CD4-positive, alpha-beta T cell treated with Interleukin-4 for 4 hours (primary cell): ENCODE data around the gene CCNK.

Experiments used
- DNase-seq: peaks from one replicate; pipeline ENCODE4 v3.0.0-alpha.2; 2020

The CCNK gene

GRCh38 chr14:99538733-99539132, 57.5 kb downstream of the CCNK start:
- DNase-seq, result no peak

DNA sequence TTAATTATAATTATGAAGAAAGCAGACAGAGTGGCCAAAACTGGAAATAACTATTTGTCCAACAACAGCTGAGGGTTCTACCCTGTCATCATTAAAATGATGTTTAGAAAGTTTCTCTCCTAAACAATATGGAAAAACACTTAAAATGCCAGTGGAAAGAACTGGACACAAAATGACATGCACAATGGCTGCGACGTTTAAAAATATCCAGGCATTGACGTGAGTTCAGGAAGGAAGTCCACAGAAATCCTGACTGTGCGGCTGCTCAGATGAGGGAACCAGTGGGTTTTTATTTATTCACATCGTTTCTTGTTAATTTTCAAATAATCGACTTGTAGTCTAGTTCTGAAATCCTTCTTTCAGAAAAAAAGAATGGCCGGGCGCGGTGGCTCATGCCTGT, 58.3 kb downstream of the CCNK start:
- DNase-seq, result no peak

- no peak for DNase-seq
Observed at GRCh38 chr14:99540196-99541032, 59.2 kb downstream of the CCNK start.

GRCh38 chr14:99541211-99541610, 60.0 kb downstream of the CCNK start:
- DNase-seq, result no peak

- DNase-seq, result no peak
Observed at GRCh38 chr14:99541677-99542470, 60.7 kb downstream of the CCNK start.

DNA sequence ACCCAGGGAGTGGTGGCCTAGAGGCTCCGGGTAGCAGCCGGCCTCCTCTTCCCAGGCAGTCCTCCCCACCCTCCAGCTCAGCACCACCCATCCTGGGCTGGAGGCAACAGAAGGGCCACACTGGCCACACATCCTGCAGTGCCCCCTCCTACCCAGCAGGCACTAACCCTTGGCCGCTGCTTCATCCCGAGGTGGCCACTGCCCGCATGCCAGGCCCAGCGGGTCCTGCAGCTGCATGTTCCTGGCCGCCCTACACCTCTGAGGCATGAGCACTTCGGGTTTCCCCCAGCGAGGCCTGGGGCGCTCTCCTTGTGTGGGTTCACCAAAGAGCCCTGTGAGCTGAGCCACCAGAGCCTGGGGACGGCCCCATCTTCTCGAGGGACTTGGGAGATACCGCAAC, 61.4 kb downstream of the CCNK start:
- no peak for DNase-seq

DNA sequence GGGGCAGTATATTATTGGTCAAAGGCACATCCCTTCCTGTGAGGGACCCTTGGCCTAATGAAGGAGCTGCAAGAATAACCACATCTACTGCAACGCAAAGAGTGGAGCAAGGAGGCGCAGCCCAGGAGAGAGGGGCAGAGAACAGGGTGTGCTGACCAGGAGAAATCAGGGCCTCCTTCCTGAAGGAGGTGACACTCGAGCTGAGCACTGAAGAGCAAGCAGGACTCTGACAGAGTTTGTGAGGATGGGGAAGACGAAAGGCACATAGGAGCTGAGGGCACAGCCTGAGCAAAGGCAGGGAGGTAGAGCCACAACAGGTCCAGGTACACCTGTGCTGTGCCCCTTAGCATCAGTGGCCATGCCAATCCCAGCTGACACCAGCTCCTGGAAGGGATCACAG, 62.2 kb downstream of the CCNK start:
- no peak for DNase-seq

DNA sequence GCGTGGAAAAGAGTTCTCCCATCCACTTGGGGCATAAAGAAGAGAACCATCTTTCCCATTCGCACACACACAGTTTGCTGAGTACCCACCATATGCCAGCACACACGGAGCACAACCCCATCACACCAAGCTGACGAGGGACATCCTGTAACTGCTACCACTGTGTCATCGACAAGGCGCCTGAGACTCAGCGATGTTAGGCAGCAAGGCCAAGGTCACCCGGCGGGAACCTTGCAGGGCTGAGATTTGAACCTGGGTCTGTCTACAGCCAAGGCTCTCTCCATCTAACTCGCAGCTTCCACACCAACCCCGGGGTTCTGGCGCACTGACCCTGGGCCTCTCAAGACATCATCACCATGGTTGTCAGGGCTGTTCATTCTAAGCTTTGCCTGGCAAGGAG, 62.8 kb downstream of the CCNK start:
- DNase-seq, result no peak

DNA sequence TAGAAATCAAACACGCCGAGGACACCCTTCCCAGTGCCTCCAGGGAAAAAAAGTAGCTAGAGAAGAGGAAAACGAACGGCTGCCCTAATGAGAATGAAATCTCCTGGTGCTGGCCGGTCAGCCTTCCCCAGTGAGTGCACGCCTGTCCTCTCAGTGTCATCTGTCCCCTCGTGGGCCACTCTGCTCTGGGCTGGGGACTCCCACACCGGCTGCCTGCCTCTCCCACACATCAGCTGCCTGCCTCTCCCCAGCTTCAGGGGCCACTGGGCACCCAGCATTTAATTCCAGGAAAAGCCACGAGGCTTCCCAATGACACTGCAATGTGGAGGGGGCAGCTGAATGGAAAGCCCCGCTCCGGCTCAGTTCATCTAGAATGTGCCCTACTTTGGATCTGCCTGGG, 63.8 kb downstream of the CCNK start:
- DNase-seq, result no peak

DNA sequence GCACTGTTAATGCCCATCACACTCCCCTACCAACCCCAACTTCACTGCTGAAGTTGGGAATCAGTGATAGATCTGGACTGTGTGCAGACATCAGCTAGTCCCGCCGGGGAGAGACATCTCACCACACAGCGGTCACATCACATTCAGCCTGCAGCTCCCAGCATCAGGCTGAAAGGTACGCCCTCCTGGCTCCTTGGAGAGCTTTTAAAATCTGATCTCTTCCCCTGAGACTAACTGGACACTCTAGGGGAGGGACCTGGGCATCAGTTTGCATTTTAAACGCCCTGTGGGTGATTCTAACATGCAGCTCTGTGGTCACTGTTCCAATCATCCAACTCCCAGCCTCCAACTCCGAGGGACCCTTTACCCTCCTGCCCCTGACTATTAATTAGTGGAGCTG, 64.4 kb downstream of the CCNK start:
- no peak for DNase-seq

DNA sequence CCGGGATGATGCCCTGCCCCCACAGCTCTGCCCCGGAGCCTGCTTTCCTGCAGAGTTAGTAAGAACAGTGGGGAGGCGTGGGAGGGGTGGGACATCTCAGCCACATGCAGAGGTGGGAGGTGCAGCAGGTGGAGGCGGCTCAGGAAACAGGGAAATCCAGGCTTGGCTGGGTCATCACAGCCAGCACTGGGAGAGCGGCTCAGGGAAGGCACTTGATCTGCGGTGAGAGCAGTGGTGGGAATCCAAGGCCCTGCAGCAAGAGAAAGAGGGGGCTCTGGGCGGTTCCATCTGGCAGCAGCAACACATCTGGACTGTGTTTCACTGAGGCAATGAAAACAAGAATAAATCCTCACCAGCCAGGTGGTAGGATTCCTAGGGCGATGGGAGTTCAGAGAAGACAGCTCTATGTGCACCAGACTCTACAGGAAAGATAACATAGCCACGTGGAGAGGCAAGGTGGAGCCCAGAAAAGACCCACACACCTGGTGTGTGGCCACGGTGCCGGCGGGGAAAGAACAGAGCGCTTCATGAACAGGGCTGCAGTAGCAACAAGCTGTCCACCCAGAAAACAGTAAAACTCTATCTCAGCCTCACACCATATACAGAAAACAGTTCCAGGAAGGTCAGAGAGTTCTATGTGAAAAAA, 65.1 kb downstream of the CCNK start:
- DNase-seq, result no peak

- DNase-seq, result no peak
Observed at GRCh38 chr14:99548255-99548654, 67.0 kb downstream of the CCNK start.

GRCh38 chr14:99548871-99549515, 67.8 kb downstream of the CCNK start:
- DNase-seq, result no peak

- DNase-seq, result no peak
Observed at GRCh38 chr14:99549684-99550083, 68.5 kb downstream of the CCNK start.

- DNase-seq, result no peak
Observed at GRCh38 chr14:99550387-99550992, 69.3 kb downstream of the CCNK start.

DNA sequence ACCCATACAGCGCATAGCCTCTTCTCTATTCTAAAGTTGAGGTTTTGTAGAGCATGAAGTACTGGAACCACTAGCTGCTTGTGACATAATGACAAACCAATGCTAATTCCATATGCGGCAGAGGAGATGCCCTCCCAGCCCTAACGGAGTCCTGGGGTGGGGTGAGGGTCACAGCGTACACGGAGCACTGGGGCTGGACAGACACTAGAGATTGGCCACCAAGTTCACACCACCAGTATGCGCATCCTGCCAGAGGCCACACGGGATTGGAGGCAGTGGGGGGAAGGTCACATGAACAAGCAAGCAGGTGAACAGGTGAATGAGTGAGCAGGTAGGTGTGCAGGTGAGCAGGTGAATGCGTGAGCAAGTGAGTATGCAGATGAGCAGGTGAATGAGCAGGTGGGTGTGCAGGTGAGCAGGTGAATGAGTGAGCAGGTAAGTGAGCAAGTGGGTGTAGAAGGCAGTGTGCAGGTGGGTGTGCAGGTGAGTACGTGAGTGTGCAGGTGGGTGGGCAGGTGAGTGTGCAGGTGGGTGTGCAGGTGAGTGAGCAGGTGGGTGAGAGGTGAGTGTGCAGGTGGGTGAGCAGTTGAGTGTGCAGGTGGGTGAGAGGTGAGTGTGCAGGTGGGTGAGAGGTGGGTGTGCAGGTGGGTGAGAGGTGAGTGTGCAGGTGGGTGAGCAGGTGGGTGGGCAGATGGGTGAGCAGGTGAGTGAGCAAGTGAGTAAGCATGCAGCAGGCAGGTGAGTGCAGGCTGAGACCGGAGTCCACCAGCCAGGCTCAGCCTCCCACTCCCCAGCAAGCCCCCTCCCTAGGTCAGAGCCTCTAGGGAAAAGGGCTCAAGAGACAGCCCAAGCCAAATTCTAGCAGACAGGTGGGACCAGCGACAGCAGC, 70.1 kb downstream of the CCNK start:
- DNase-seq, result no peak

- no peak for DNase-seq
Observed at GRCh38 chr14:99552021-99552553, 70.9 kb downstream of the CCNK start.

DNA sequence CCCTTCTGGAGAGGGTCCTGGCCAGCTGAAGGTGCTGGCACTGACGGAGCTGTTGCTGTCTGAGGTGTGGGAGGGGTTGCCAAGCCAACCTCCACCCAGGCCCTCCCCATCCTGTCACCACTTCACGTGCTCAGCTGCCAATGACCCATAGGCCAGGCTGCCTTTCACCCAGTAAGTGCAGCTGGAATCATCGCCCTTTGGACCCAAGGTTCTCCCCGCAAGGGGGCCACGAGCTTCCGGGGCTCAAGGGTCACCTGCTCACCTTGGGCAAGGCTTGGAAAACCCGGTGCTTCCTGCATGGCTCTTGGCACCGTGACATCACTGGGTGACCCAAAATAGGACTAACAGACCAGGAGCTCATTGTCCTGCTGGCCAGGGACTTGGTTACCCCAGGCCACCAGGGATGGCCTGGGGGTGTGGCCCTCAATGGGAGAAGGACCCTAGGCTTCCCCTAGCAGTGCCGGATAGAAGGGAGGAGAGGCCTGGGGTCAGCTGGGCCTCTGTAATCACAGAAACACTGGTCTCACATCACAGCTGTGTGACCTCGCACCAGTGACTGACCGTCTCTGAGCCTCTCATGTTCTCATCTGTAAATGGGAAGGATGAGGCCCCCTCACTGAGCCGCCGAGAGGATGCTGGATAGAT, 71.5 kb downstream of the CCNK start:
- no peak for DNase-seq

GRCh38 chr14:99554184-99554583, 73.0 kb downstream of the CCNK start:
- no peak for DNase-seq

GRCh38 chr14:99554757-99555531, 73.7 kb downstream of the CCNK start:
- DNase-seq, result no peak
